Measurements from ENCODE around the gene RAET1E.
A peak's percentile ranks its signal among the peaks of the same experiment; 100 is the strongest.
"Not testable (repeated sequence)": the region's sequence is repeated elsewhere in the genome, so short reads cannot be mapped to it uniquely, and the experiment has no call there.

RAET1E gene, protein sequence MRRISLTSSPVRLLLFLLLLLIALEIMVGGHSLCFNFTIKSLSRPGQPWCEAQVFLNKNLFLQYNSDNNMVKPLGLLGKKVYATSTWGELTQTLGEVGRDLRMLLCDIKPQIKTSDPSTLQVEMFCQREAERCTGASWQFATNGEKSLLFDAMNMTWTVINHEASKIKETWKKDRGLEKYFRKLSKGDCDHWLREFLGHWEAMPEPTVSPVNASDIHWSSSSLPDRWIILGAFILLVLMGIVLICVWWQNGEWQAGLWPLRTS

DNA sequence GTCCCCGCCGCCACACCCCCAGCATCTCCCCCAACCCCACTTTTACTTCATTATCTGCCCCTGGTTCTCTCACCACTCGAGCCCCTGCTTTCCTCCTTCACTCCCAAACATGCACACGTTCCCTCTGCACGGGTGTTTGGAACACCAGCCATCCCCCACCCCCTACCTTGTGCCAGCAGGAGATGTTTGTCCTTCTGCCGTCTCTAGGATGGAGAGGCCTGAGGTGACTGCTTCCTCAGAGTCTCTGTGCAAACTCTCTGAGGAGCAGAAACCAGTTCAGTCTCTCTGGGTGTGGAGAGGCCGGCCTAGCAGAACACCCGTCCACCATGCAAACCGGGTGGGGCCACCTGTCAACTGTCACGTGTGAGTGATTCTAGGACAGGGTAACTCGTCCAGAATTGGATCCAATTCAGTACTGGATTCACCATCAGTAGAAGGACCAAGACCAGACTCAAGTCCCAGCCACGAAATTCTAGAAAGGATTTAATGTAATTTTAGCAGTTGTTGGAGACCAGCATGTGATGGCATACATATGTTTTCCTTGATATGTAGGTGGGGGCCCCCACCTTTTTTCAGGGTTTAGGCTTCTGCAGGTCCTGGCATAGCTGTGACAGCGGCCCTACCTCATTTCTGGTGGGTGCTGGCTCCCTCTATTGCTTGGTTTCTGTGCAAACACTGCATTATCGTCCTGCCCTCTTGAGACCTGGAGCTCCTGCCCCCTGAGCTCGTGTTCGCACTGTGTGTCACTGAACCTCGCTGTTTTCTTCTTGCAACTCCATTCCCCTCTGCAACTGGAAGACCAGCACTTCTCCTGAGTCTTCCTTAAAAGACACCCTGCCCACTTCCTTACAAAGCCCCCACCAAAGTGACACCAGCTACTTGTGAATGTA lies at the start of gene RAET1E:
TSS of gene RAET1E (minus strand) at position 259 of the 890 bp plus-strand sequence. CDS start 7,212 bp downstream, outside the sequence.
- DNase-seq (ENCODE audit: low read depth), result no peak

DNA sequence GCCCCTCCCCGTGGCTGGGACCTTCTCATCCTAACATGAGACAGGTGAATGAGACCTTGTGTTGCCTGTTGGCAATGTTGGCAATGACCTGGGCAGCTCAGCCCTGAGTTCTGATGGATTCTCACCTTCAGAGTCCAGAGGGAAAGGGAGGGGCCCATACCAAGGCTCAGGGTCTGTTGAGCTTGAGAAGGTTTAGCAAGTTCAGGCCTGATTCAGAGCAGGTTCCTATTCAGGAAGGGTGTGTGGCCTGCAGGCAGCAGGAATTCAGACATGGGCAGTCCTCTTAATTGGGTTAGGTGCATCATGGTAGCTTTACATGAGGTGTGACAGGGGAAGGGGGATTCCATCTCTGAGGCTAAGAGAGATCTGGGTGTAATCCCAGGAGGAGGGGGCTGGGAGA lies 49.6 kb upstream of the RAET1E start:
- not testable (repeated sequence) for DNase-seq (ENCODE audit: low read depth)

DNA sequence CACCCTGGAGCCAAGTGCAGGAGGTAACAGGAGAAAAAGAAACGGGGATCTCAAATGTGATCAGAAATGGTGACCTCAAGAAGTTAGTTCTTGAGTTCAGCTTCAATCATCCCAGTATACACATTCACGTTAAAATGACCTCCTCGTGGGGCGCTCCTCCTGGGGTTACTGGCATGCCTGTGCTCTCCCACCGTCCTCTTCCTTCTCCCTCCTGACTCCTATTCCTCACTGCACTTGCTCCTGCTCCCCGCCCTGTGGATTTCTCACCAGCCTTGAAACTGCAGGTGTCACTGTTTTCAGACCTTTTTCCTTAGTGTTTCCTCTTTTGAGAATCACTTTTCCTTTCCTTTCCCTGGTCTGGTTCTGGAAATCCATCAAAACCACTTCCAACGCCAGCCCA lies 48.7 kb upstream of the RAET1E start:
- DNase-seq (ENCODE audit: low read depth), result not testable (repeated sequence)

DNA sequence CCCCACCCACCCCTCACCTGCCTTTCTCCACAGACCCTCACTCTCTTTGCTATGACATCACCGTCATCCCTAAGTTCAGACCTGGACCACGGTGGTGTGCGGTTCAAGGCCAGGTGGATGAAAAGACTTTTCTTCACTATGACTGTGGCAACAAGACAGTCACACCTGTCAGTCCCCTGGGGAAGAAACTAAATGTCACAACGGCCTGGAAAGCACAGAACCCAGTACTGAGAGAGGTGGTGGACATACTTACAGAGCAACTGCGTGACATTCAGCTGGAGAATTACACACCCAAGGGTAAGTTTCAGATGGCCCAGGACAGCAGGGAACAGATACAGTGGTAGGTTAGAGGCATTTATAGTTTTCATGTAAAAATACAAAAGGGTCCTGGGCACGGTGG lies 47.4 kb upstream of the RAET1E start:
- DNase-seq (ENCODE audit: low read depth), result not testable (repeated sequence)

DNA sequence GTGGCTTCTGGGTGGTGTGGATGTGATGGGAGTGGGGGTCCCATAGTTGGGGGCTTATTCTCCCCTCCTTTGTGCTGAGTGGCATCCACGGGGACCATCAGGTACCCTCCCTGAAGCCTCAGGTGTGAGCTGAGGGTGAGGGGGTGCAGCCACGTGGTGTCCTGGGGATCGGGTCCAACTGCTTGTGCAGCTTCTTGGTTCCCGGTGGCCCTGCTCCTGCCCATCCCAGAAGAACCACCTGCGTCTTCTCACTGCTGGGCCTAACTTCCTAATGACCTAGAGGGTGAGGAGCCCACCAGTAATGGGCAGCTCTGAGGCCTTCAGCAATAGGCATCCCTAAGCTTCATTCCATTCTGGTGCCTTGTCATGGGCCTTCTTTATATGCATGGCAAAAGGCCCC lies 45.4 kb upstream of the RAET1E start:
- DNase-seq (ENCODE audit: low read depth), result not testable (repeated sequence)

DNA sequence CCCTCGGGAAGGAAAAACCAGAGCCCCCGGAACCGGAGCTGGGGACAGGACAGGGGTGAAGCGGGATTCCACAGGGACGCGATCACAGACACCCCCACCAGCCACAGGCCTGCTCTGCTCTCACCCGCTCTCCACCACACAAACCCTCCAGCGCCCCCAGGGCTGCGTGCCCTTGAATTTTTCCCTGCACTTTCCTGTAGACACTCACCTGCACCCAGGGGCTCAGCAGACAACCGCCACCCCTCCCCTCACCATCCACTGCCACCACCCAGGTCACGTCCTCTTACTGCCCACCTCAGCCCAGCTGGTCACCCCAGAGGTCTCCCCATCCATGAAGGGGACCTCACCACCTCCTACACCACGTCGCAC lies 44.5 kb upstream of the RAET1E start:
- DNase-seq (ENCODE audit: low read depth), result no peak

DNA sequence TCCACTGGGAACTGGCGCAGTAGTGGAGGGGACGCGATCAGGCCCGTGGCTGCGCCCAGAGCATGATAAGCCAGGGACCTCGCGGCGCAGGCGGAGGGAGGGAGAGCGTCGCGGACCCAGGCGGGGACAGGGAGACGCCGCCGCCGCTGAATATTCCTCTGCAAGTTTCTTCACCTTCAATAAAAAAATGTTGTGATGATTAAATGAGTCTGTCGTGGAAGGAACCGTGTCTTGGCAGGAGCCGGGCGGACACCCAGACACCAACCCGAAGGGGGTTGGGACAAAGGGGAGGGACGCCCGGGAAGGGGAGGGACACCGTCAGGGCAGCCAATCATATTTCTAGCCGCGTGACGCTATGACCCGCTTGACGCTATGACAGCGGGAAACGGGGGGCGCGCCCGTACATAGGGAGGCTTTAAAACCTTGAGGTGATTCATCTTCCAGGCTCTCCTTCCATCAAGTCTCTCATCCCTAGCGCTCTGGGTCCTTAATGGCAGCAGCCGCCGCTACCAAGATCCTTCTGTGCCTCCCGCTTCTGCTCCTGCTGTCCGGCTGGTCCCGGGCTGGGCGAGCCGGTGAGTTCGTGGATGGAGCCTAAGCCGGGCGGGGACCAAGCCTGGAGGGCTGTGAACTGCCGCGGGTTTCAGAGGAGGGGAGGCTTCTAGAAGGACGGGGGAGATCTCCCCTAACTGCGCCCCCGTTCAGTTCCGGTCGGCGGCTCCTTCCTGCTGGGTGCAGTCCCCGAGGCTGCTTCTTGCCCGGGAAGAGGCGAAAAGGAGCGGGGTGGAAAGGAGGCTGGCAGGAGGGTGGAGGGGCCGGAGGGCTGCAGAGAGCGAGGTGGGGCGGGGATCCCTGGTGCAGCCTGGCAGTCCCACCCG lies 43.9 kb upstream of the RAET1E start, which contains the start of gene ULBP2:
TSS of gene ULBP2 (plus strand) at position 432 of the 878 bp plus-strand sequence. CDS start at position 491, 59 bp downstream.
- DNase-seq (ENCODE audit: low read depth), result peak; percentile 79

DNA sequence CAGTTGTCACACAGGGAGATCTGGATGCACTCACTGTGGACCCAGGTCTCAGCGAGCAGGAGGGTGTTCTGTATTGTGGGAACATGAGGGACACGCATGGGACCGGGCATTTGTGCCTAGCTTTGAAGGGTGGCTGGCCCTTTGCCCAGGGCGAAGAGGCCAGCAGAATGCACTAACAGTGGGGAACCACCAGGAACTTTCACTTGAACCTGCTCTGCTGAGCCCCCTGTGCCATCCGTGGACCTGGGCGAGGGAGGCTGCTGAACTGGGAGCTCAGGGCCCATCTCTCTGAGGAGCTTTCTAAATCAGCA lies 42.7 kb upstream of the RAET1E start:
- no peak for DNase-seq (ENCODE audit: low read depth)

DNA sequence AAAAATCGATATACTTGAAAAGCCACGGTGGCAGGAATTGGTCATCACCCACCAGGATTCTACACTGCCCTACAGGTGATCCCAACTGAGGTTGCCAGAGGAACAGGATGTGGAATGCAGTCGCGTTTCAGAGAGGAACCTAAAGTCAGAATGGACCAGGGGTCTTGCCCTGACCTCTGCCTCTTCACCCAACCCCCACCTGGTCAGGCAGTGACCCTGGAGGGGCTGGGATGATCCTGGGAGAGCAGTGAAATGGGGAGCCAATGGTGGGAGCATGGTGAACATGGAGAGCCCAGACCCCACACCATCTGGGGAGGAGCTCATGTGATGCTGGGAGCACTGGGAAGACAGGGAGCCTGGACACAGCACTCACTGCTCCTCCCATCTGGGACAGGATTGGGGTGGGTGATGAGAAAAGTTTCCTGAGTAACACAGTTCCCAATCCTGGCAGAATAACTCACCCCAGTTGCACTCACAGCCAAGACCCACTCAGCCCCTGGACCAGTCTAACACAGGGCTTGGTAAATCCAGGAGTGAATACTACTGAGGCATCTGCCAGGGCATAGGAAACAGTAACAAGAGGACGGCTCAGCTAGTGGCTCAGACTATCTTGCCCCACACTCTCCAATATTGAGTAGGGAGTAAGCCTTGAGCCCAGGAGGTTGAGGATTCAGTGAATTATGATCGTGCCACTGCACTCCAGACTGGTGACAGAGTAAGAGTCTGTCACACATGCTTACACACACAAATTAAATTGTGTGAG lies 42.2 kb upstream of the RAET1E start:
- DNase-seq (ENCODE audit: low read depth), result no peak

DNA sequence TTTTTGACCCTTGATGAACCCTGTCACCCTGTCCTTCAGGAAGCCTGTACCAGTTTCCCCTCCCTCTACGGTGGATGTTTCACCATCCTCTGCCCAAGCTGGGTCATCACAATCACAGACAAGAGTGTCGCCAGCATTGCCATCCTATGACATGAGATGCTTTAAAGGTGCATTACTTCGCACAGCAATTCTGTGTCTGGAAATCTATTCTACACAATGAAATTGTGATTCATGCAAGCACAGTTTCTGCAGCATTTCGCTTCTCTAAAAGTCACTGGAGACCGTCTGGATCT lies 41.4 kb upstream of the RAET1E start:
- DNase-seq (ENCODE audit: low read depth), result no peak

DNA sequence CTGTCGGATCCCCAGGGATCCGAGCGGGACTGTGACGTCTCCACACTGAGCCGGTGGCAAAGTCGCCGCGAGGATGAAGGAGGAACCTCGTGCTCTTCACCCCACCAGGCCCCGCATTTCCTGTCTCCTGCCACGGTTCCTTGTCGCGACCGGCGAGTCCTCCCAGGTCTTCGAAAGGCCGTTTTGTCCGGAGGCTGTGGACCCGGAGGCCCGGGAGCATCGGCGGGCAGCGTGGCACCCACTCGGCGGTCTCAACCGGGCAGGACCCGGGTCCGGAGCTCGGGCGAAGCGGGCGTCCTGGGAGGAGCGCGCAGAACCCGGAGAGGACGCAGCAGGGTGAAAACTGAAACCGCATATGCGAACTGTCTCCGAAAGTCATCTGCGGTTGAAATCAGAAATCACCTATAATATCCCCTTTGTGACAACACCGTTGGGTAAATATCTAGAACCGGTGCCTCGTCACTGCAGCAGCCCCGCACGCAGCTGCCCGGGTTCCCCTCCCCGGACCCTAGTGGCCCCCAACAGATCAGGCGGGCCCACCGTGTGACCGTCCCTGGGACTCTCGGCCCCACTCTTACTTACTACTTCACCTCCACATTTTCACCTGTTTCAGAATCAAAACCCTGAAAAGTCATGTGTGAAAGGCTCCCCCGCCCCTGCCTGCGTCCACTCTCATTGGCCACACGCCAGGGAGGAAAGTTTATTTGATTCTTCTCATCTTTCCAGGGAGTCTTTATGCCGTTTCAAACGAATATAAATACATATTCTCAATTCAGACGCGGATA lies 40.9 kb upstream of the RAET1E start:
- no peak for DNase-seq (ENCODE audit: low read depth)

DNA sequence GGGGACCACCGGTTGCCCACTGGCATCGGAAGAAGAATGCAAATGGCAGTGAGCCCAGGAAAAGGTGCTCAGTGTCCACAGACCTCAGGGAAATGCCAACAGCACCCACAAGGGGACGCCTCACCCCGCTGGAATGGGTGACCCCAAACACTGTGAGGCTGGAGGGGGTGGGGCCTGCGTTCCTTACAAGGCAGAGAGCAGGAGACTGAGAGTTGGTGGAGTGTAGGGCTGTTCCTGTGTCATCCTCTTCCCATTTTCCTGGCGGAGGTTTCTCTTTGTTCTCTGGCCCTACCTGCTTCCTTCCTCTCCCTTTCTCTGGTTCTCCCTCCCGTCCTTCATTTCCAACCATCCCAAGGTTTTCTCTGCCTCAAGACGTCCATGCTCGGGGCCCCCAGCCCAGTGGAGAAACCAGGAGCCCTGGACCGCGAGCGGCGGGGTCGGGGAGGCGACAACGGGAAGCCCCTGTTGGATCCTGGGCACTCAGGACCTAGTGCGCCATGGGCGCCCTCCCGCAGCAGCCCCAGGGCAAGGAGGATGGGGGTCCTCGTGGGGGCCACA lies 40.2 kb upstream of the RAET1E start:
- DNase-seq (ENCODE audit: low read depth), result not testable (repeated sequence)

DNA sequence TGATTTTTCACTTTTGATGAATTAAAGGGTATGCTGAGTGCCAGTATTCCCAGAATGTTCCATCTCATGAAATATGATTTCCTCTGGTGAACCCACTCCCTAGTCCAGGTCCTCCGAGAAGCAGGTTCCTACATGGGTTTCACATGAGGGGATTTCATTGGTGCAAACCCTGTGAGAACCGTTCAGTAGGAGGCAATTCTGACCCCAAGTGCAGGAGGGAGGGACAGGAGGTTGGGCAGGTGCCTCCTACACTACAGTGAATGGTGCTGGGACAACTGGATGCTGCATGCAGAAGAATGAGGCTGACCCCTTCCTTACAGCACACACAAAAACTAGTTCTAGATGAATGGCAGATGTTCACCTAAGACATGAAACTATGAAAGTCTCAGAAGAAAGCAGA lies 38.8 kb upstream of the RAET1E start:
- DNase-seq (ENCODE audit: low read depth), result no peak

DNA sequence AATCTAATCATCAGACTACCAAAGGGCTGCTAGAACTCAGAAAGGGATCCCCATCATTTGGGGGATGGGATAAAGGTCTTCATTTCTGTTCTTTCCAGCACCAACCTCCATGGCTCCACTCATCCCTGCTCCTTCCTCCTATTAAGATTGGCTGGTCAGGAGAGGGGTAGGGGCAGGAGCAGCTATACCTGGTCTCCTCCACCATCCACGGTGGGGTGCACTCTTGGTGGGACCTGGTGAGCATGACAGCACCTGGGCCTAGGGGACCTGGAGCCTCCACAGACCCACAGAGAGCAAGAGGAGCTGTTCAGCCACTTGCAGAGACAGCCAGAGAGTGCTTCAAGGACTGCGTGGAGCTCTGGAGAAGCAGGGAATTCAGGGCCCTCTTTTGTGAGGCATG lies 37.8 kb upstream of the RAET1E start:
- DNase-seq (ENCODE audit: low read depth), result no peak

DNA sequence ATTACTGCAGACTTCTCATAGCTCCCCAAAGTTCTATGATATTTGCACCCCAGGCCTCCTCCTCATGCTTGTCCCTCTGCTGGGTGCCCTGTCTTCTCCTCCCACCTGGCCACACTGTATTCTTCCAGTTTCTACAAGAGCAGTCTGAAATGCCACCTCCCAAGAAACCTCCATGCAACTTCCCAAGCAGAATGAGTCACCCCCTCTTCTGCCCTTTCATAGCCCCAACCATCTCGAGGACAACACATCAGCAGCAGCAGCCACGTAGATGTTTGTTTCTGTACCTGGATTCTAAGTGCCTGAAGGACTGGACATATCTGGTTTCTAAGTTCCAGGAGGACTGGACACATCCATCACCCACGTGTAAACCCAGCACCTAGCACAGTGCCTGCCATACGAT lies 37.3 kb upstream of the RAET1E start:
- no peak for DNase-seq (ENCODE audit: low read depth)

DNA sequence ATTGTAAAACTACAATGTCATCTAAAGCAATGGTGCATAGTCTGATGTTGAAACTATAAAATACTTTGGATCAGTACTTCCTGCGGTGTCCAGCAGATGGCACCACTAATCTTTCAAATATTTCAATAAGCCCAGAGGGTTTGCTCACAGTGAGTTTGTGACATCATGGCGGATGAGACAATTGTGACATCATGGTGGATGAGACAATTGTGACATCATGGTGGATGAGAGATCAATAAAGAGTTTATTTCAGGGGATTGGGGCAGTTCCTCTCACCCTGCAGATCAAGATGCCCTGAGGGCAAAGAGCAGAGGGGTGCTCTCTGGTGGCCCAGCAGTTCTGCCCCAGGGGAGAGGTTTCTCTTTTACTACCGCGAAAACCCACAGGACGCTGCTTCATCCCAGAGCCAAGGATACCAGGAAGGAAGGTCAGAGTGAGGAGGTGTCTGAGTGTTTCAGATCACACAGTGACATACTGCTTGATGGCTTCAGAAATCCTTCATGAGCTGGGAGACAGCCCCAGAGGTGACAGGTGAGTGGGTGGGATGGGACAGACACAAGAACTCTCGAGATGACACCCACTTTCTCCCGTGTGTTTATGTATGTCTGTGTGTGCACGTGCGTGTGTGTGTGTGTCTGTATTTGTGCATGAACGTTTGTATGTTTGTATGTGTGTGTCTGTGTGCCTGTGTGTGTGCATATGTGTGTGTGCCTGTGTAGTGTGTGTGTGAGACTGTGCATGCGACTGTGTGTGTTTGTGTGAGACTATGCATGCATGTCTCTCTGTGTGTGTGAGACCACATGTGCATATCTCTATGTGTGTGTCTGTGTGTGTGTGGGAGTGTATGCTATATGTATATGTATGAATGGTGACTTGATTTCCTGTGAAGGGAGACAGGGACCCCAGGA lies 36.6 kb upstream of the RAET1E start:
- DNase-seq (ENCODE audit: low read depth), result no peak

DNA sequence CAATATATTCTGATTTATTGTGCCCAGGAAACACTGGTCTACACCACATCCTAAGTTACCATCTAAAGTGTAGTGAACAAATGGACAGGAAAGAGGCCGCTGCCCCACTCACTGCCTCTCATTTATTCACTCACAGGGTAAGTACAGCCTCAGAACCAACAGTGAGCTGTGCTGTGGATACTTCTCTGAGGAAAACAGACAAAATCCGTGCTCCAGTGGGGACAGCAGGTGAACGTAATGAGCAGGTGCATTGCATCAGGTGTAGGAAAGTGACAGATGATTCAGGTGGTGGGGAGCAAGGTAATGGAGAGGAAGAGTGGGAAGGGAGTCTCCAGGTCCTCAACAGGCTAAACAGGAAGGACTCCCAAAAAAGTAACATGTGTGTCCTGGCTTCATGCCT lies 35.5 kb upstream of the RAET1E start:
- no peak for DNase-seq (ENCODE audit: low read depth)

DNA sequence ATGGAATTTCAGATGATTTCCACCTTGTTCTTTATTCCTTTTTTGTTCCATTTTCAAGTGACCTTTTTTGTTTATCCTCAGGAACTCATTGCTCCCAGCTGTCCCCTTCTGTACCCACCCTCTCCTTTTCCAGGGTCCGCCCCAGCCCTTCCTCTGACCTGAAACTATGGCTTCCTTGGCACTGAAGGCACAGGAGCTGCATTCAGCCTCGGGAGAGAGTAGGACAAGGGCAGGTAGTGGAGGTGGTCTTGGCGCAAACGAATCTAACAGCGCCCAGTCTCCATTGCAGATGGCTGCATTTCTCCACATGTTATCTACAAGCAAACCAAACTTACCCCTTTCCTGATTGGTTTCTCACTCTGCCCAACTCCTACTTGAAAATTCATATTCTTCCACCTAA lies 35.1 kb upstream of the RAET1E start:
- no peak for DNase-seq (ENCODE audit: low read depth)

DNA sequence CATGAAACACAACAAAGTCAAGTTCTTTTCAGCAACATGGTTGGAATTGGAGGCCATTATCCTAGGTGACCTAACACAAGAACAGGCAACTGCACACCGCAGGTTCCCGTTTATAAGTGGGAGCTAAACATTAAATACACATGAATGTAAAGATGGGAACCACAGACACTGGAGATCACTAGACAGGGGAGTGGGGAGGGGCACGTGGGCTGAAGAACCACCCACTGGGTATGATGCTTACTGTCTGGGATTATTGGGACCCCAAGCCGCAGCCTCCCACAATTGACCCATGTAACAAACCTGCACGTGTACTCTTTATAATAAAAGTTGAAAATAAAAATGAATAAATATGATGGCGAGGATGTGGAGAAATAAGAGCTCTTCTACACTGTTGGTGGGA lies 33.6 kb upstream of the RAET1E start:
- DNase-seq (ENCODE audit: low read depth), result no peak

DNA sequence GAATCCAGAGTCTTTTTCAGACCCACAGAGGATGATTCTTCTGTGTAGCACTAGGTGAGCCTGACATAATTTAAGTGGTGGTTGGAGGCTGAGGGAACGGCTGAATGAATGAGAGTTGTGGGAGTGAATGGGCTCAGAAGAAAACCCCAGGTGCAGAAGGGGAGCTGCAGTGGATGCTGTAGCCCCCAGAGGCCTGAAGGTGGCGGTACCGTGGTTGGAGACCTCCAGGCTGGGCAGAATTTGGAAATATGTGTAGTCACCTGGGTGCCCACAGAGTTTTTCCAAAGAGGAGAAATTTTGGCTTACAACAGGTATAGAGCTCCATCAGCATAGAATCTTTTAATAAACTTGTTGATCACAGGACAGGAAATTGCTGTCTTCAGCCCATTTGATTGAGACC lies 31.5 kb upstream of the RAET1E start:
- DNase-seq (ENCODE audit: low read depth), result no peak
